Left cardiac atrium (tissue), 4 donors: Measurements from ENCODE around the gene WDR90. TPM values are rescaled to one million over a fixed set of nuclear protein-coding genes. Genes with fewer than 3 reads are reported as not detected.
A peak's percentile ranks its signal among the peaks of the same experiment; 100 is the strongest.
"Not testable (repeated sequence)": the region's sequence is repeated elsewhere in the genome, so short reads cannot be mapped to it uniquely, and the experiment has no call there.

Experiments used
- ATAC-seq, 2 donors: fragments of 200-7000 bp; cut with Tn5 transposase; one replicate each; pipeline ENCODE4 v1.9.1; 2020; ENCODE audit warnings: mild to moderate bottlenecking in 2 of 2, moderate library complexity in 2 of 2
- DNase-seq: peaks from one replicate; pipeline ENCODE4 v3.0.0-alpha.2; 2020
- intact Hi-C, 2 donors: fragments of 100-400 bp; cut with DNase I; formaldehyde crosslinking; loops; one replicate each; pipeline versions ENCODE4 v1.14.1 to v1.15.1; 2022 to 2023
- total RNA-seq, 2 donors: library from RNA; stranded (reverse); fragmentation: NEBNext Ultra II Directional; extraction: Animal tissue kit (Norgen Biotek cat#: 25700); gene quantifications; one replicate each; pipeline ENCODE4 v1.2.1, GENCODE V29; 2021
- donor health status: DM: no; HTN: yes; CAD: no.
- donor health status: DM: no; HTN: yes; CAD: no; lungs with severe emphysema.
- donor health status: DM: yes; HTN: yes; CAD: no.
- donor health status: Dilated cardiomyopathy.

WDR90 gene
- total RNA-seq, 2 donors from 2014 or later = 9.6 to 15.5 TPM

DNA sequence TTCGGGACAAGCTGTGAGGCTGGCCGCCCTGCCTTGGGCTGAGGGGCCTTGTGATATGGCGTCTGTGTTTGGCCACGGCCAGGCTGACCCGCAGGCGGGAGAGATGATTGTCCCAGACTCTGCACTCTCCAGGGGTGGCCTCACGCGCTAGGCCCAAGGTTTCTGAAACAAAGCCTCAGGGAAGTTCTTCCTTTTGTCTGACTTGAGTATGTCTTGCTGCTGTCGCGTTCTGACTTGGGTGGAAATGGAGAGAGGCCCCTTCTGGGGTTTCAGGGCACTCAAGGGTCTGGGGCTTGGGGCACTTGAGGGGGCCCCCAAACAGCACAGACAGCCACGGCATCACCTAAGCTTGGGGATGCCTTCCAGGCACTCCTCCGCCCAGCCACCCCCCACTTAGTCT is 61.9 kb downstream of the WDR90 start:
- ATAC-seq = no peak
- DNase-seq = no peak
- intact Hi-C loops = loop anchor here (1.0 to 10.0 kb wide), 3 partner anchors 74 to 344 kb away; partner anchors contain the start of genes CHTF18 (in 1 of the 2) and RPUSD1 (in 1 of the 2)

DNA sequence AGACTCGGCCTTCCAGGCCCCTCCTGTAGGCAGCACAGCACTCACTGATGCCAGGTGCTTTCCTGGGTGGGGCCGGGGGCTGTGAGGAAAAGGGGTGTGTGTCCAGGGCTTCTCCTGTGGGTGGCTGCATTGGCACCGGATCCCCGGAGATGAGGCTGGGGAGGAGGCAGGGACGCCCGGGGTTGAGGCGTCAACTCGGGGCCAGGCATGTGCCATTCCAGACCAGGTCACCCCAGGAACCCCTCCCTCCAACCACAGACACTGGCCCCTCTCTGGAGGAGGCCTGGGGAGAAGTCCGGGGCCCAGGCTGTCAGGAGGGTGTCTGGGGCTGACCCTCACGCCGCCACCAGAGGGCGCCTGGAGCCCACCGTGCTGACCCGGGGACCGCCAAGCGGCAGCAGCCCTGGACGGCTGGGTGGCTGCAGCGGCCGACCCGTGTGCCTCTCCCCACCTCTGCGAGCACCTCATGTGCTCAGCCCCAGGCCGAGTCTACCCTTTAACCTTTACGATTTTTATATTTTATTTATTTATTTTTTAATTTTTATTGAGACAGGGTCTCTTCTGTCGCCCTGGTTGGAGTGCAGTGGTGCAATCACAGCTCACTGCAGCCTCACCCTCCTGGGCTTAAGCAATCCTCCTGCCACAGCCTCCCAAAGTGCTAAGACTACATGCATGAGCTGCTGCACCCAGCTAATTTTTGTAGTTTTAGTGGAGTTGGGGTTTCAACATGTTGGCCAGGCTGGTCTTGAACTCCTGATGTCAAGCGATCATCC is 62.6 kb downstream of the WDR90 start:
- ATAC-seq (peak; percentile 53 to 64), DNase-seq (peak; percentile 82)
- intact Hi-C loops = loop anchor here (1.0 to 10.0 kb wide), 3 partner anchors 74 to 343 kb away; partner anchors contain the start of genes CHTF18 (in 1 of the 2) and RPUSD1 (in 1 of the 2)

DNA sequence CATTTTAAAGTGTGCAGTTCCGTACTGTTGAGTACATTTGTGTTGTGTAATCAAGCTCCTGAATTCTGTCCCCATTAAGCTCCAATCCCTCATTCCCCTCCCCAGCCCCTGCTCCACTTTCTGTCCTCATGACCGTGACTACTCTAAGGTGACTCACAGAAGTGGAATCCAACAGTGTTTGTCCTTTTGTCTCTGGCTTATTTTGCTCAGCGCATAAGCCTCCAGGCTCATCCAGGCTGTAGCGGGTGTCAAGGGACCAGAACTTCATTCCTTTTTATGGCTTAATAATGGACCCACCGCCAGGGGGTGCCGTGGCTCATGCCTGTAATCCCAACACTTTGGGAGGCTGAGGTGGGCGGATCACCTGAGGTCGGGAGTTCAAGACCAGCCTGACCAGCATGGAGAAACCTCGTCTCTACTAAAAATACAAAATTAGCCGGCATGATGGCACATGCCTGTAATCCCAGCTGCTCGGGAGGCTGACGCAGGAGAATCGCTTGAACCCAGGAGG is 63.6 kb downstream of the WDR90 start:
- ATAC-seq, DNase-seq: not testable (repeated sequence)
- intact Hi-C loops = loop anchor here in 1 of 2 donors (5.0 to 10.0 kb wide), 2 partner anchors 75 to 342 kb away; partner anchors contain the start of genes CHTF18 and RPUSD1

DNA sequence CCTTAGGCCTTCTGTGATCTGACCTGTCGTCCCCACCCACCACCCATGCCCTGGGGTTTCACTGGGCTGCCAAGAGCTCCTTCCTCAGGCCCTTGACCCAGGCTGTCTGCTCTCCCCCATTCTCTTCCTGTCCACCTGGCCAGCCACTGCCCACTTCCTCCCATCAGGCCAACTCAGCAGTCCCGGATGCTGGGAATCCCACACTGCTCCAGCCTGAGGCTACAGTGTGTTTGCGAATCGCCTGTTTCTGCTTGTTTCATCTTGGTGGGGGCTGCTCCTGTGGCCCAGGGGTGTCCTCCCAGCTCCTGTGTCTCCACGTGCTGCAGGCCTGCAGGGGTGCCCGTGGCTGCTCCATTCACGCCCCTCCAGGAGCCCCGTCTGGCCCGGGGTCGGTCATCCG is 64.9 kb downstream of the WDR90 start:
- ATAC-seq = no peak
- no peak for DNase-seq
- intact Hi-C loops = loop anchor here in 1 of 2 donors (5.0 to 10.0 kb wide), 2 partner anchors 73 to 341 kb away; partner anchors contain the start of genes CHTF18 and RPUSD1

DNA sequence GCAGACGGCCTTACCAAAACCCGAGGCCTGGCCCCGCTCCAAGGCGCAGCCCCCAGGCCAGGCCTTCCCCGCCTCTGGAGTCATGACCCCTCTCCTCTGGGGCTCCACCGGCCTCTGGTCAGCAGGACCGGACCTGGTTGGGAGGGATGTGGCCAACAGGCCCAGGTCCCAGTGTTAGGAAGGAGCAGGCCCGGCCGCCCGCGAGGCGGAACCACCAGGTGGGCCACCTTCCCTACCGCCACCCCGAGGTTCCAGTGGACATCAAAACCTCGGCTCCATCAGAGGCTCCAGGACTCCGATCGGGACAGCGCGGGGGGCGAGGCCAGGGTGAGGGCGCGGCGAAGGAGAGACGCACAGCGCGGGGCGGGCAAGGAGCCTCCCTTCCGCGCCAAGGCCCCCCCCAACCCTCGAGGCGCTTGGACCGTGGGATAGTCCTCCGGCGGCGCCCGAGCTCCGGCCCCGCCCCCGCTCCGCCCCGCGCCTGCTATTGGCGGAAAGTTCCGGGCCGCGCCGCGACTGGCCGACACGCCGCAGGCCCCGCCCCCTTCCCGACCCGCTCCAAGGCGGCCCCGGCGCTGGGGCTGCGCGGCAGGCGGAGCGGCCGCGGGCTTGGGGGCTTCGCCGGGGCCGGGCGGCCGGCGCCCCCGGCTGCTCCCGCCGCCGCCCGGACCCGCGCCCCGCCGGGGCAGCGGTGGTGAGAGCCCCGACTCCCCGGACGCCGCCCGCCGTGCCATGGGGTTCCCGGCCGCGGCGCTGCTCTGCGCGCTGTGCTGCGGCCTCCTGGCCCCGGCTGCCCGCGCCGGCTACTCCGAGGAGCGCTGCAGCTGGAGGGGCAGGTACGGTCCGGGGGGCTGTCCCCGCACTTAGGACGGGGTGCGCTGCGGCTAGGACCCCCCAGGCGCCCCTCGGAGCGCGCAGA is 65.7 kb downstream of the WDR90 start, which contains the start of gene METRN:
TSS of gene METRN (plus strand) at position 561 of the 919 bp plus-strand sequence. CDS start at position 733, 172 bp downstream.
- ATAC-seq = peak; percentile 85 to 95
- intact Hi-C loops = loop anchor here in 1 of 2 donors (5.0 to 10.0 kb wide), 2 partner anchors 72 to 340 kb away; partner anchors contain the start of genes CHTF18 and RPUSD1
- DNase-seq = peak; percentile 95

DNA sequence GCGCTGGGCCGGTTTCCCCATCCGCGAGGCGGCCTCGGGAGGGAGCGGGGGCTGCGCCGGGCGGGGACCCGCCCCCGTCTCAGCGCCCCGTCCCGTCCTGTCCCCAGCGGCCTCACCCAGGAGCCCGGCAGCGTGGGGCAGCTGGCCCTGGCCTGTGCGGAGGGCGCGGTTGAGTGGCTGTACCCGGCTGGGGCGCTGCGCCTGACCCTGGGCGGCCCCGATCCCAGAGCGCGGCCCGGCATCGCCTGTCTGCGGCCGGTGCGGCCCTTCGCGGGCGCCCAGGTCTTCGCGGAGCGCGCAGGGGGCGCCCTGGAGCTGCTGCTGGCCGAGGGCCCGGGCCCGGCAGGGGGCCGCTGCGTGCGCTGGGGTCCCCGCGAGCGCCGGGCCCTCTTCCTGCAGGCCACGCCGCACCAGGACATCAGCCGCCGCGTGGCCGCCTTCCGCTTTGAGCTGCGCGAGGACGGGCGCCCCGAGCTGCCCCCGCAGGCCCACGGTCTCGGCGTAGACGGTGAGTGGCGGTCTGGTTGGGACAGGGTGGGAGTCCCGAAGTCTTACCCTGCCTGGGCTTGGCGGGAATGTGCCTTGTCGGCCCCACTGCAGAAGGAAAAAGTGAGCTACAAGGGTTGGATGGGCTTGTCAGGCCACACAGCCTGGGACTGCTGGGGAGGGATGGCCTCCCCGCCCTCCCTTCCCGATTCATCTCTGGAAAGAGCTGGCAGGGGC is 66.5 kb downstream of the WDR90 start:
- peak; percentile 1 to 7 for ATAC-seq
- intact Hi-C loops = loop anchor here in 1 of 2 donors (10.0 kb wide), 1 partner anchor 339 kb away; no protein-coding TSS in a partner anchor
- DNase-seq = no peak

DNA sequence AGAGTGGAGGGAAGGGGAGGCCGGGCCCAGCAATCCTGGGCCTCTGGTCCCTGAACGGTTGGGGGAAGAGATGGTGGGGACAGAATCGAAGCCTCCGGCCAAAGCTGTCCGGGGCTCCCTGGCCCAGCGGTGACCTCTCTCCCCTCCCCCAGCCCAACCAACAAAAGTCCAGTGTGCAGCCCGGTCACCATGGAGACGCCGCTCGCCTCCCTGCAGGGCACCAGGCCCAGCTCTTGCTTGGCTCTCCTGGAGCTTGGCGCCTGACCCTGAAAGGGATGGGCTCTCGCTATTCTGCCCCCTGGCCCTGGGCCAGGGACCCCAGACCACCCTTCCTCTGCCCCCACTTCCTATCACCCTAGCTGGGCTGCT is 67.0 kb downstream of the WDR90 start:
- intact Hi-C loops = loop anchor here in 1 of 2 donors (10.0 kb wide), 1 partner anchor 339 kb away; no protein-coding TSS in a partner anchor
- DNase-seq = no peak
- ATAC-seq = no peak

DNA sequence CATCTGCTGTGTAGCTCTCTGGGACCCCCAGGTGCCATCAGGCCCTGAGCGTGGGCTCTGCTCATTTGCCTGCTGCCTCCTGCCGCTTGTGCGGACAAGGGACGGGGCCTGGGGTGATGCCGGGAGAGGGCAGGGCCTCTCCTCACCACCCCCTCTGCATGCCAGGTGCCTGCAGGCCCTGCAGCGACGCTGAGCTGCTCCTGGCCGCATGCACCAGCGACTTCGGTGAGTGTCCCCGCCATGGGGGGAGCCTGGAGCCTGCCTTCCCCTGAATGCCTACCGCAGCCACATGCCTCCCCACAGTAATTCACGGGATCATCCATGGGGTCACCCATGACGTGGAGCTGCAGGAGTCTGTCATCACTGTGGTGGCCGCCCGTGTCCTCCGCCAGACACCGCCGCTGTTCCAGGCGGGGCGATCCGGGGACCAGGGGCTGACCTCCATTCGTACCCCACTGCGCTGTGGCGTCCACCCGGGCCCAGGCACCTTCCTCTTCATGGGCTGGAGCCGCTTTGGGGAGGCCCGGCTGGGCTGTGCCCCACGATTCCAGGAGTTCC is 67.7 kb downstream of the WDR90 start:
- intact Hi-C loops = loop anchor here in 1 of 2 donors (10.0 kb wide), 1 partner anchor 338 kb away; no protein-coding TSS in a partner anchor
- ATAC-seq (no peak), DNase-seq (no peak)

Other genes with a start within 250 kb of the WDR90 start
- 10 to 100 TPM in 1 of 2 donors, 1 to 10 TPM in 1; 8.9 to 15.9 TPM for gene DECR2, start 247.5 kb upstream of the WDR90 start, total RNA-seq
- gene RAB11FIP3, start 223.7 kb upstream of the WDR90 start, total RNA-seq = 10 to 100 TPM; 24.2 to 38.1 TPM
- 10 to 100 TPM; 19.2 to 25.8 TPM for gene CAPN15, start 121.7 kb upstream of the WDR90 start, total RNA-seq
- gene PRR35, start 89.0 kb upstream of the WDR90 start, total RNA-seq = not detected
- gene NHLRC4, start 82.4 kb upstream of the WDR90 start, total RNA-seq = under 1 TPM; 0.10 to 0.97 TPM
- 10 to 100 TPM; 19.1 to 21.3 TPM for gene PIGQ, start 79.4 kb upstream of the WDR90 start, total RNA-seq
- gene RAB40C, start 59.3 kb upstream of the WDR90 start, total RNA-seq = 10 to 100 TPM in 1 of 2 donors, 1 to 10 TPM in 1; 9.9 to 13.5 TPM
- gene WFIKKN1, start 18.4 kb upstream of the WDR90 start, total RNA-seq = under 1 TPM; 0.21 to 0.50 TPM
- gene METTL26, start 13.1 kb upstream of the WDR90 start, total RNA-seq = 10 to 100 TPM; 42.8 to 61.8 TPM
- gene MCRIP2, start 7.5 kb upstream of the WDR90 start, total RNA-seq = 100 to 1,000 TPM in 1 of 2 donors, 10 to 100 TPM in 1; 92.8 to 117 TPM
- gene RHOT2, start 18.8 kb downstream of the WDR90 start, total RNA-seq = 100 to 1,000 TPM in 1 of 2 donors, 10 to 100 TPM in 1; 73.8 to 106 TPM
- gene RHBDL1, start 26.3 kb downstream of the WDR90 start, total RNA-seq = 1 to 10 TPM; 1.2 TPM
- 100 to 1,000 TPM in 1 of 2 donors, 10 to 100 TPM in 1; 89.1 to 101 TPM for gene STUB1, start 31.0 kb downstream of the WDR90 start, total RNA-seq
- gene JMJD8, start 35.0 kb downstream of the WDR90 start, total RNA-seq = 10 to 100 TPM; 45.5 to 48.9 TPM
- 1 to 10 TPM; 8.2 TPM for gene WDR24, start 41.0 kb downstream of the WDR90 start, total RNA-seq
- 1 to 10 TPM in 1 of 2 donors, under 1 TPM in 1; 0.32 to 1.0 TPM for gene FBXL16, start 56.4 kb downstream of the WDR90 start, total RNA-seq
- gene METRN, start 65.8 kb downstream of the WDR90 start, total RNA-seq = 10 to 100 TPM; 53.7 to 56.8 TPM
- gene ANTKMT, start 71.8 kb downstream of the WDR90 start, total RNA-seq = 10 to 100 TPM; 32.5 to 36.8 TPM
- under 1 TPM; 0.50 to 0.56 TPM for gene CCDC78, start 77.1 kb downstream of the WDR90 start, total RNA-seq
- 10 to 100 TPM; 12.0 to 15.8 TPM for gene HAGHL, start 77.7 kb downstream of the WDR90 start, total RNA-seq
- 10 to 100 TPM; 22.6 to 23.3 TPM for gene CIAO3, start 91.6 kb downstream of the WDR90 start, total RNA-seq
- 10 to 100 TPM; 12.6 to 13.0 TPM for gene MSLN, start 111.4 kb downstream of the WDR90 start, total RNA-seq
- 10 to 100 TPM; 11.1 to 11.4 TPM for gene RPUSD1, start 139.0 kb downstream of the WDR90 start, total RNA-seq
- gene CHTF18, start 139.3 kb downstream of the WDR90 start, total RNA-seq = 1 to 10 TPM; 4.7 to 8.8 TPM
- gene GNG13, start 151.4 kb downstream of the WDR90 start, total RNA-seq = not detected